Right atrium auricular region (tissue), 2 donors: ENCODE results near the gene LSS. TPM values are rescaled to one million over a fixed set of nuclear protein-coding genes. Genes with fewer than 3 reads are reported as not detected.

Experiments
- DNase-seq: peaks from one replicate; pipeline ENCODE4 v3.0.0-alpha.2; 2019; ENCODE audit warnings: low spot score
- H3K27ac ChIP-seq, 2 donors: fragments of 200-600 bp; sonication (generic); 1 replicate in 1 of 2; 2 replicates in 1 of 2; pipeline ENCODE4 v1.5.1; 2016 to 2019
- H3K27me3 ChIP-seq, 2 donors: fragments of 200-600 bp; sonication (generic); one replicate each; pipeline versions ENCODE4 v1.5.1 to v1.6.0; 2017 to 2019
- H3K36me3 ChIP-seq: fragments of 200-600 bp; sonication (generic); one replicate; pipeline ENCODE4 v1.5.1; 2016
- H3K4me1 ChIP-seq, 2 donors: fragments of 200-600 bp; sonication (generic); one replicate each; pipeline versions ENCODE4 v1.5.1 to v1.6.0; 2017 to 2019
- H3K4me3 ChIP-seq, 2 donors: fragments of 200-600 bp; sonication (generic); 1 replicate in 1 of 2; 2 replicates in 1 of 2; pipeline ENCODE4 v1.5.1; 2017 to 2019; ENCODE audit warnings: mild to moderate bottlenecking in 1 of 2, moderate library complexity in 1 of 2
- H3K9me3 ChIP-seq, 2 donors: fragments of 200-600 bp; sonication (generic); one replicate each; pipeline ENCODE4 v1.5.1; 2019
- total RNA-seq, 2 donors: library from RNA; depleted of rRNA; stranded (reverse); fragments of >200 nt; gene quantifications; one replicate each; pipeline ENCODE4 v1.1.0, GENCODE V29; 2016
- TF ChIP-seq, protein P1 (sequence below), 2 donors: fragments of 200-600 bp; sonication (generic); IDR thresholded peaks; one replicate each; pipeline ENCODE4 v1.5.1; 2019; ENCODE audit warnings: antibody characterized with exemption in 2 of 2

The LSS gene
- total RNA-seq, 2 donors from 2014 or later, result 31.4 to 36.6 TPM

DNA sequence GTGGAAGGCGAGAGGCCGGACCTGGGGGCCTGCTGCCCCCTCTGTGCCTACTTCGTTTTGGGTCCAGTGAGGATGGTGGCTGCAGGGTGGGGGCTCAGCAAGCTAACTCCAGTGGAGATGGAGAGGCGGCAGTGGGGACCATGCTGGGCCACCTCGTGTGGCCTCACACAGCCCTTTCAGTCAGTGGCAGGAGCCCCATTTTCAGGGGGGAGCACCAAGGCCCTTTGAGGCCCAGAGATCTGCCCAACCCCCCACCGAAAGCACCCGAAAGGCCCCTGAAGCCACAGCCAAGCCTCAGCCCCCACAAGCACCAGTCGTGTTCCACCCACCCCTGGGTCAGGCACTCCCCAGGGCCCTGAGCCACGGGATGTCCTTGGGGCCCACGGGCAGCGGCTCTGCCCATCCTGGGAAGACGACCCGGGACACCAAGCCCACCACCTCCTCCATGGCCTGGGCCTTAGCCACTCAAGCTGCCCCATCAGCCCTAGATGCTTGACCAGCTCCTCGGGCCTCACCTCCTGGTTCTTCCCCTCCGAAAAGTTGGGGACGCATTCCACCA lies 73.5 kb downstream of the LSS start:
- TF ChIP-seq, protein P1, sequence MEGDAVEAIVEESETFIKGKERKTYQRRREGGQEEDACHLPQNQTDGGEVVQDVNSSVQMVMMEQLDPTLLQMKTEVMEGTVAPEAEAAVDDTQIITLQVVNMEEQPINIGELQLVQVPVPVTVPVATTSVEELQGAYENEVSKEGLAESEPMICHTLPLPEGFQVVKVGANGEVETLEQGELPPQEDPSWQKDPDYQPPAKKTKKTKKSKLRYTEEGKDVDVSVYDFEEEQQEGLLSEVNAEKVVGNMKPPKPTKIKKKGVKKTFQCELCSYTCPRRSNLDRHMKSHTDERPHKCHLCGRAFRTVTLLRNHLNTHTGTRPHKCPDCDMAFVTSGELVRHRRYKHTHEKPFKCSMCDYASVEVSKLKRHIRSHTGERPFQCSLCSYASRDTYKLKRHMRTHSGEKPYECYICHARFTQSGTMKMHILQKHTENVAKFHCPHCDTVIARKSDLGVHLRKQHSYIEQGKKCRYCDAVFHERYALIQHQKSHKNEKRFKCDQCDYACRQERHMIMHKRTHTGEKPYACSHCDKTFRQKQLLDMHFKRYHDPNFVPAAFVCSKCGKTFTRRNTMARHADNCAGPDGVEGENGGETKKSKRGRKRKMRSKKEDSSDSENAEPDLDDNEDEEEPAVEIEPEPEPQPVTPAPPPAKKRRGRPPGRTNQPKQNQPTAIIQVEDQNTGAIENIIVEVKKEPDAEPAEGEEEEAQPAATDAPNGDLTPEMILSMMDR (IDR thresholded peaks at IDR 0.05), result no peak
- H3K27me3 ChIP-seq, result no peaks in the 10 kb centered on the region
- no peak overlapping the region for H3K27ac ChIP-seq
- DNase-seq, result no peak
- no peak overlapping the region for H3K4me3 ChIP-seq
- H3K9me3 ChIP-seq, result no peaks in the 10 kb centered on the region
- peaks cover 0 to 12% of the 10 kb centered on the region in 2 donors for H3K4me1 ChIP-seq
- no peaks in the 10 kb centered on the region for H3K36me3 ChIP-seq

DNA sequence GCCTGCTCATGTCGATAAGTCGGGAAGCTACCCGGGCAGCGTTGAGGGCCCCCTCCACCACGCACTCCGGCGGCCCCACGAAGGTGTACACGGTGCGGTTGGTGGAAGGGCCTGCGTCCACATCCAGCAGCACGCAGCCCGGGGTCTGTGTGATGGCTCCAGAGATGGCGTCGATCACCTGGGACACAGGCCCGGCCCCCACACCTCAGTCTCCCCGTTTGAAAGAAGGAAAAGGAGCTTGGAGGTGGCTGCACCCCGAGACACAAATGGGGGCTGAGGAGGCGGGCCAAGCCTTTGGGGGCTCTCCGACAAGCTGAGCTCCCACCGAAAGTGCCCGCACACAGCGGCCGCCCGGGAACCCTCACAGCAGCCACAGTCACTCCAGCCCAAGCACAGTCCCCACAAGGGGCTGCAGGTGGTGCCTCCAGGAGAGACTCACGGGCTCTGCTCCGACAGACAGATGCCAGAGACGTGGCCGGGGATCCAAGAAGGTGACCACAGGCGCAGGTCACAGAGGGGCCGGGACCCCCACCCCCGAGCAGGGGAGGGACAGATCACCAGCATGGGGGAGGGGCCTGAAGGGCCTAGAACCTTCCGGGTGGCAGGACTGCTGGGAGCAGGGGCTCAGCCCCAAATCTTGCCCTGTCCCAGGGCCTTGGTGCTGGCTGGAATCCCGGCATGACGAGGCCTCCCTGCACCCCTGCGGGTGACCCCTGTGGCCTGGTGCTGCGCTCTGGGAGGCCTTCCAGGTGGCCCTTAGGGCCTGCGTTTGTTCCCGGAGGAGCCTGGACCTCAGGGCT lies 74.2 kb downstream of the LSS start:
- Histone ChIP-seq H3K4me3 (no peak overlapping the region), H3K27ac (no peak overlapping the region), H3K27me3 (no peaks in the 10 kb centered on the region), H3K36me3 (no peaks in the 10 kb centered on the region), H3K4me1 (peaks cover 0 to 12% of the 10 kb centered on the region in 2 donors), H3K9me3 (no peaks in the 10 kb centered on the region)
- TF ChIP-seq, protein P1 (IDR thresholded peaks at IDR 0.05), result no peak
- DNase-seq, result no peak

DNA sequence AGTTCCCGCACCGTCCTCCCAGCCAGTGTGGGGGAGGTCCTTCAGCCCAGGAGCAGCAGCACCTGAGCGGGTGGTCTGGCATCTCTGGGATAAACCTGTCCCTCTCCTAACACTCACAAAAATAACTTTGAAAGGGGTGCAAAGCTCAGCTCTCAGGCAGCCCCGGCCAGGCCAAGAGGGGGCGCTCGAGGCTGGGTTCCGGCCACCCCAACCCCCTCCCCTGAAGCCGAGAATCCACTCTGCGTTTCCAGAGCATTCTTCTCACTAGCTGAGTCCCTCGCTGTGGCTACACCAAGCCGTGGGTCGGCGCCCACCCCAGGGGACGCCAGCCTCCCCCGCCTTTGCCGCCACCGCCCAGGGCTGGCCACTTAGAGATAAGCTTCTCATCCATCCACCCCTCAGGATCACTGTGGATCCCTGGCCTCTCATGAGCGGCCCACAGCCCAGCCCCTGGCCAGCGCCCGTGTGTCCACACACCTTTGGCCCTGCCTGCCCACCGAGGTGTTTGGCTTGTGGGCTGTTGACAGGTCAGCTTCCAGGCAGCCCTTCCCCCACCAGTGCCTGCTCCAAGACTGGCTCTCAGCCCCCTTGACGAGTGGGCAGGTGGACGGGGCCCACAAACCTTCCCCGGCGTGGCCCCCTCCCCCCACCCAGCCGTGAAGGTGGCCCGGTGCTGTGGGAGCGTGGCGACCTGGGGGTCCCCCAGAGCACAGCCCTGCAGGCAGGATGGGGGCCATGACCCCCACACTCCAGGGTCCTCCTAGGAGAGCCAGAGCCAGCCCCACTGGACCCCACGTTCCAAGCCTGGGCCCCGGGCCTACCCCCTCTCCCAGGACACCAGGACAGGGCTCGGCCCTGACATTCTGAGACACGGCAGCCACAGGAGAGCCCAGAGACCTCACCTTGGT lies 75.1 kb downstream of the LSS start:
- Histone ChIP-seq H3K27me3 (no peaks in the 10 kb centered on the region), H3K4me1 (peaks cover 0 to 12% of the 10 kb centered on the region in 2 donors), H3K27ac (peak overlapping the region; percentile 14 to 67), H3K9me3 (no peaks in the 10 kb centered on the region), H3K36me3 (no peaks in the 10 kb centered on the region), H3K4me3 (peak overlapping the region in 1 of 2 donors; percentile 38)
- DNase-seq, result peak; percentile 61
- TF ChIP-seq, protein P1 (IDR thresholded peaks at IDR 0.05), result peak; percentile 72 to 87

DNA sequence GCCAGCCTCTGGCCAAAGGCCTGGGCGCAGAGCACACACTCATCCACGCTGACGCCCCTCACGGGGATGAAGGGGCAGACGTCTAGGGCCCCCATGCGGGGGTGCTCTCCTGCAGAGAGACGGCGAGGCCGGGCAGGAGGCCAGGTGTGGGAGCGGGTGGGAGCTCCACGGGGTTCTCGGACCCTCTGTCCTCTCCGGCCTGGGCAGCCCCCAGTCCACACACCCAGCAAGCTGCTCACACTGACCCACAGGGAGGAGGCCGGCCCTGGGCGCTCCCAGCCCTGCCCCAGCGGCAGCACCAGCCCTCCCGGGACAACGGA lies 75.7 kb downstream of the LSS start:
- H3K9me3 ChIP-seq, result no peaks in the 10 kb centered on the region
- no peaks in the 10 kb centered on the region for H3K27me3 ChIP-seq
- H3K27ac ChIP-seq, result peak overlapping the region in 1 of 2 donors; percentile 14
- H3K4me1 ChIP-seq, result peaks cover 0 to 12% of the 10 kb centered on the region in 2 donors
- no peaks in the 10 kb centered on the region for H3K36me3 ChIP-seq
- TF ChIP-seq, protein P1 (IDR thresholded peaks at IDR 0.05), result no peak
- DNase-seq, result no peak
- peak overlapping the region in 1 of 2 donors; percentile 38 for H3K4me3 ChIP-seq

DNA sequence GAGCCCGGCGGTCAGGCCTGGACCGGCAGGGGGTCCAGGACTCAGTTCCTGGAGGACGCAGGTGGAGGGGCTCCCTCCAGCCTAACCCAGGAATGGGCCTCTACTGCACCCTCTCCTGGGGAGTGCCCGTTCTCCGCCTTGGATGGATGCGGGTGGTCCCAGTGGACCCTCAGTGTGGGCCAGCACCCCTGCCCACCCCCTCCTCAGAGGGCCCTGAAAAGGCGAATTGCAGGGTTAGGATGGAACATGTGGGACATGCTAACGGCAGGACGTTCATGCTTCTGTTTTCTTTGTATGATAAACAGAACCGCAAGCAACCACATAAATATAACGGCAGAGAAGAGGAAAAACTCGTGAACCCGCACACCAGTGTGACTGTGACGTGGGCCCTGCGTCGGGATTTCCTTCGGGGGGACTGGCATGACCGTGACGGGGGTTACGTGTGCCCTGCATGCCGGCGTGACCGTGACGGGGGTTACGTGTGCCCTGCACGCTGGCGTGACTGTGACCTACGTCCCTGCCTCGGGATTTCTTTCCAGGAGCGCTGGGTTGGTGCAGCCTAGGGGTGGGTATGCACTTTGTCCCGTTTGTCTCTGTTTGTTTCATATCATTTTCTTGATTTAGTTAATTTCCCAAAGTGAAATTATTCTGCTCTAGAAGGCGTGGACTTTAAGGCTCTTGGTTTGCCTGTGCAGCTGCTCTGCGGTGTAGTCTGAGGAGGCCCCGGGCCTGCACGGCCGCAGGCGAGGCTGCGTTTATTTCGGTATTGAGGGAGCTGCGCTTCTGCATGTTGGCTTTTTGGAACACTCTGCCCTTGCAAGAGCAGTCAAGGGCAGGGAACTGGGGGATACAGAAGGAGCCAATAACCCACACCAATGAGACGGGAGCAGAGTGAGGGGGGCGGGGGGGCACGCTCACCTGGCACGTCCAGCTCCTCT lies 76.3 kb downstream of the LSS start:
- H3K9me3 ChIP-seq, result no peaks in the 10 kb centered on the region
- H3K36me3 ChIP-seq, result no peaks in the 10 kb centered on the region
- peak; percentile 49 for DNase-seq
- no peak overlapping the region for H3K27ac ChIP-seq
- H3K4me3 ChIP-seq, result no peak overlapping the region
- TF ChIP-seq, protein P1 (IDR thresholded peaks at IDR 0.05), result no peak
- H3K27me3 ChIP-seq, result no peaks in the 10 kb centered on the region
- H3K4me1 ChIP-seq, result peaks cover 0 to 12% of the 10 kb centered on the region in 2 donors
